IMR-90 (cell line): ENCODE measurements around the gene BAIAP2. TPM values are rescaled to one million over a fixed set of nuclear protein-coding genes. Genes with fewer than 3 reads are reported as not detected.

Experiments used
- ATAC-seq: fragments of 200-7000 bp; cut with Tn5 transposase; 2 replicates; pipeline ENCODE4 v1.9.1; 2020; ENCODE audit warnings: low read depth, mild to moderate bottlenecking, moderate library complexity
- BruUV-seq: library from RNA; stranded (reverse); fragments of 400-500 nt; replicated peaks from 2 replicates; lab custom pipeline; 2021; lab: Mats Ljungman, UMichigan
- CTCF ChIA-PET: fragments of 300-600 bp; formaldehyde crosslinking; extraction: SDS; loops from one replicate; lab custom pipeline; 2021; ENCODE audit warnings: antibody characterized with exemption; lab: Yijun Ruan, JAX
- POLR2A ChIA-PET: fragments of 300-600 bp; sonication (Branson Sonifier 250); formaldehyde crosslinking; loops from one replicate; lab custom pipeline; 2022; ENCODE audit warnings: antibody characterized with exemption; ENCODE audit not compliant: unreplicated experiment; lab: Charles Lee
- DNase-seq: peaks from one replicate; pipeline ENCODE4 v3.0.0; 2013
- H2AFZ ChIP-seq: replicated peaks from 2 replicates; pipeline ENCODE3; 2013; ENCODE audit warnings: low read length, mild to moderate bottlenecking; ENCODE audit not compliant: poor library complexity
- H2AK5ac ChIP-seq: 2 replicates; pipeline ENCODE4 v1.6.1; 2013; ENCODE audit warnings: low read depth, low read length, inconsistent platforms
- H2AK9ac ChIP-seq: replicated peaks from 2 replicates; pipeline ENCODE3; 2013; ENCODE audit warnings: mild to moderate bottlenecking, low read depth, low read length, moderate library complexity; ENCODE audit not compliant: poor library complexity
- H2BK120ac ChIP-seq: 2 replicates; pipeline ENCODE4 v1.6.1; 2013; ENCODE audit warnings: low read depth, low read length, inconsistent platforms
- H2BK15ac ChIP-seq: 3 replicates; pipeline ENCODE4 v1.6.1; 2013; ENCODE audit warnings: low read depth, low read length, inconsistent platforms
- H2BK20ac ChIP-seq: 2 replicates; pipeline ENCODE4 v1.6.1; 2013; ENCODE audit warnings: low read depth, mild to moderate bottlenecking, inconsistent platforms, low read length, moderate library complexity
- H2BK5ac ChIP-seq: 2 replicates; pipeline ENCODE4 v1.6.1; 2013; ENCODE audit warnings: mild to moderate bottlenecking, low read depth, low read length, inconsistent platforms; ENCODE audit not compliant: poor library complexity, severe bottlenecking
- H3K14ac ChIP-seq: replicated peaks from 2 replicates; pipeline ENCODE4 v1.6.1; 2013; ENCODE audit warnings: low read depth, low read length, inconsistent platforms
- H3K18ac ChIP-seq: 2 replicates; pipeline ENCODE4 v1.6.1; 2013; ENCODE audit warnings: low read depth, low read length, control low read depth
- H3K23ac ChIP-seq: 2 replicates; pipeline ENCODE4 v1.6.1; 2013; ENCODE audit warnings: low read depth, low read length, inconsistent platforms
- H3K27ac ChIP-seq: 2 replicates; pipeline ENCODE4 v1.5.1; 2013; ENCODE audit warnings: mild to moderate bottlenecking, control low read depth, low read length; ENCODE audit not compliant: insufficient read depth
- H3K27me3 ChIP-seq: 2 replicates; pipeline ENCODE4 v1.6.1; 2013; ENCODE audit warnings: low read length; ENCODE audit not compliant: control insufficient read depth, insufficient read depth
- H3K36me3 ChIP-seq: 2 replicates; pipeline ENCODE4 v1.6.1; 2013; ENCODE audit warnings: low read length, mixed read lengths; ENCODE audit not compliant: control insufficient read depth, insufficient read depth
- H3K4ac ChIP-seq: 2 replicates; pipeline ENCODE4 v1.6.1; 2013; ENCODE audit warnings: low read depth, low read length, inconsistent platforms
- H3K4me1 ChIP-seq: 2 replicates; pipeline ENCODE4 v1.6.1; 2013; ENCODE audit warnings: low read length, mixed read lengths; ENCODE audit not compliant: control insufficient read depth, insufficient read depth
- H3K4me2 ChIP-seq: 2 replicates; pipeline ENCODE4 v1.6.1; 2013; ENCODE audit warnings: low read depth, mild to moderate bottlenecking, control low read depth, low read length, moderate library complexity
- H3K4me3 ChIP-seq: 2 replicates; pipeline ENCODE4 v1.5.1; 2013; ENCODE audit warnings: low read depth, mild to moderate bottlenecking, control low read depth, low read length, moderate library complexity; ENCODE audit not compliant: insufficient read depth
- H3K56ac ChIP-seq: 2 replicates; pipeline ENCODE4 v1.6.1; 2013; ENCODE audit warnings: low read length, inconsistent platforms; ENCODE audit not compliant: insufficient read depth; ENCODE audit errors: extremely low read depth
- H3K79me1 ChIP-seq, 2 experiments: 2 replicates each; pipeline ENCODE4 v1.6.1; 2013; ENCODE audit warnings: low read length in 2 of 2, inconsistent platforms in 1 of 2, low read depth in 1 of 2
- H3K9ac ChIP-seq: 2 replicates; pipeline ENCODE4 v1.6.1; 2013; ENCODE audit warnings: low read depth, low read length, control low read depth
- H3K9me1 ChIP-seq: 2 replicates; pipeline ENCODE4 v1.6.1; 2013; ENCODE audit warnings: low read length, inconsistent platforms; ENCODE audit not compliant: insufficient read depth
- H3K9me3 ChIP-seq: 2 replicates; pipeline ENCODE4 v1.6.1; 2013; ENCODE audit warnings: low read length; ENCODE audit not compliant: control insufficient read depth, insufficient read depth
- H4K20me1 ChIP-seq: 2 replicates; pipeline ENCODE4 v1.6.1; 2013; ENCODE audit warnings: low read length, inconsistent platforms; ENCODE audit not compliant: insufficient read depth
- H4K5ac ChIP-seq: 2 replicates; pipeline ENCODE4 v1.6.1; 2013; ENCODE audit warnings: mild to moderate bottlenecking, low read depth, low read length, control low read depth
- H4K8ac ChIP-seq, 2 experiments: 2 replicates each; pipeline ENCODE4 v1.6.1; 2013; ENCODE audit warnings: low read depth in 2 of 2, low read length in 2 of 2, control low read depth in 1 of 2, inconsistent platforms in 1 of 2
- H4K91ac ChIP-seq: 2 replicates; pipeline ENCODE4 v1.6.1; 2013; ENCODE audit warnings: low read depth, low read length, inconsistent platforms; ENCODE audit not compliant: insufficient read depth
- CEBPB ChIP-seq: IDR thresholded peaks from 2 replicates; pipeline ENCODE4 v1.6.1; 2012; ENCODE audit warnings: low read depth, low read length, improper control_type of control experiment
- CHD1 ChIP-seq: IDR thresholded peaks from 2 replicates; pipeline ENCODE4 v1.6.1; 2012; ENCODE audit warnings: low read depth, low read length, improper control_type of control experiment
- MAFK ChIP-seq: IDR thresholded peaks from 2 replicates; pipeline ENCODE4 v1.6.1; 2012; ENCODE audit warnings: low read depth, low read length, improper control_type of control experiment
- MXI1 ChIP-seq: IDR thresholded peaks from 2 replicates; pipeline ENCODE4 v1.6.1; 2012; ENCODE audit warnings: low read depth, mild to moderate bottlenecking, low read length, moderate library complexity, borderline replicate concordance
- NFE2L2 ChIP-seq: fragments of 150-350 bp; IDR thresholded peaks from 2 replicates; pipeline ENCODE4 v1.6.1; 2016; ENCODE audit warnings: low read depth, mild to moderate bottlenecking, low read length
- POLR2A ChIP-seq: IDR thresholded peaks from 2 replicates; pipeline ENCODE4 v1.6.1; 2012; ENCODE audit warnings: mild to moderate bottlenecking, low read depth, low read length
- RAD21 ChIP-seq: IDR thresholded peaks from 2 replicates; pipeline ENCODE4 v1.6.1; 2012; ENCODE audit warnings: low read length, improper control_type of control experiment
- RCOR1 ChIP-seq: IDR thresholded peaks from 2 replicates; pipeline ENCODE4 v1.6.1; 2012; ENCODE audit warnings: mild to moderate bottlenecking, low read length, improper control_type of control experiment; ENCODE audit not compliant: insufficient replicate concordance
- RFX5 ChIP-seq: IDR thresholded peaks from 2 replicates; pipeline ENCODE4 v1.8.0; 2012; ENCODE audit warnings: low read depth, mild to moderate bottlenecking, low read length, moderate library complexity
- SMC3 ChIP-seq: fragments of 150-350 bp; IDR thresholded peaks from 2 replicates; pipeline ENCODE4 v1.6.1; 2016; ENCODE audit warnings: low read depth, mild to moderate bottlenecking, antibody characterized with exemption, low read length, moderate library complexity
- WGBS, 2 experiments: methylation state at CpG; one replicate each; pipeline versions ENCODE4 v1.1.5 to v1.1.7; 2013; ENCODE audit warnings: missing lambda C conversion rate in 2 of 2; ENCODE audit not compliant: insufficient read length in 1 of 2; ENCODE audit errors: extremely low coverage in 2 of 2; 5-methylcytosine and 5-hydroxymethylcytosine counted together
- dilution Hi-C: fragments of 300-500 bp; cut with HindIII; formaldehyde crosslinking; loops from one replicate; pipeline ENCODE4 v1.14.3; 2018; ENCODE audit warnings: low sequenced_read_pairs; ENCODE audit not compliant: unreplicated experiment
- in situ Hi-C: fragments of 300-500 bp; cut with MboI; formaldehyde crosslinking; loops from 3 replicates; pipeline ENCODE4 v1.14.3; 2019; ENCODE audit warnings: low sequenced_read_pairs, inconsistent platforms, mixed read lengths
- intact Hi-C: fragments of 100-400 bp; cut with micrococcal nuclease; formaldehyde crosslinking; loops from 2 replicates; pipeline ENCODE4 v1.10.0; 2022
- polyA plus RNA-seq, 3 experiments: library from polyadenylated mRNA; depleted of rRNA; stranded (reverse); fragments of >200 nt; gene quantifications; 2 replicates each; pipeline ENCODE4 v1.2.3, GENCODE V29; 2012; ENCODE audit warnings: low replicate concordance in 1 of 3
- total RNA-seq: library from RNA; depleted of rRNA; stranded (reverse); fragments of >200 nt; gene quantifications from 2 replicates; pipeline ENCODE4 v1.2.3, GENCODE V29; 2012
- TF ChIP-seq, protein P1 (sequence below): fragments of 150-350 bp; IDR thresholded peaks from 2 replicates; pipeline ENCODE4 v1.6.1; 2017; ENCODE audit warnings: mild to moderate bottlenecking, antibody characterized with exemption, low read length, low read depth
- TF ChIP-seq, protein P2 (sequence below): conservative IDR thresholded peaks from 2 replicates; pipeline ENCODE4 v1.5.1; 2012; ENCODE audit warnings: mild to moderate bottlenecking, low read depth, low read length, improper control_type of control experiment

Gene BAIAP2
- total and polyA plus RNA-seq, 2 of the 4 experiments (the other 2 are of a cell fraction) = 18.3 to 32.6 TPM

DNA sequence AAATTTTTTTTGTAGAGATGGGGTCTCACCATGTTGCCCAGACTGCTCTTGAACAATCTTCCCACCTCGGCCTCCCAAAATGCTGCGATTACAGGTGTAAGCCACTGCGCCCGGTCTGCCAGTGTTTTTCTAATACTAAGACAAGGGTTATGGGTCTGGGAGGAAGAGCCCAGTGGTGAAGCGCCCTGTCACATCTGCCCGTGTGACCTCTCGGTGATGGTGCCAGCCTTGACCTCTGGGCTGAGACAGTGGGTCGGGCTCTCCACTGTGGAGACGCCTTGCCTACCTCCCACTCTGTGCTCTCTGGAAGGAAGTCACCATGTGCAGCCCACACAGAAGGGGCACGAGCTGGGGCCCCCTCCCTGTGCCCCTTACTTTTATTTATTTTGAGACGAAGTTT is 5.1 kb upstream of the BAIAP2 start:
- no peak overlapping the region for H2BK120ac ChIP-seq
- in situ Hi-C loops (loop anchor here (5.0 kb wide), 1 partner anchor 67 kb away; no protein-coding TSS in a partner anchor), intact Hi-C loops (no loop called here), dilution Hi-C loops (no loop called here)
- no peak overlapping the region for H3K4ac ChIP-seq
- H2BK5ac ChIP-seq = no peak overlapping the region
- H3K14ac ChIP-seq = no peak overlapping the region
- no peak overlapping the region for H3K18ac ChIP-seq
- ATAC-seq = no peak
- no peak overlapping the region for H4K5ac ChIP-seq
- H3K4me1 ChIP-seq = peaks cover 5% of the 10 kb centered on the region
- H2BK15ac ChIP-seq = no peak overlapping the region
- TSS peak; percentile 73 for BruUV-seq
- 86% methylated on average over 7 of the region's 11 CpGs; no CpG with 5 or more reads in 1 of the 2 experiments for WGBS, 2 experiments
- no peak overlapping the region for H3K9ac ChIP-seq
- H2AFZ ChIP-seq = peak overlapping the region; percentile 21
- no peaks in the 10 kb centered on the region for H3K9me1 ChIP-seq
- TF ChIP-seq RFX5 (no peak), POLR2A (no peak), RAD21 (no peak), SMC3 (no peak), CEBPB (no peak), CHD1 (no peak), MAFK (no peak), NFE2L2 (no peak), MXI1 (no peak), RCOR1 (no peak)
- TF ChIP-seq, protein P1, sequence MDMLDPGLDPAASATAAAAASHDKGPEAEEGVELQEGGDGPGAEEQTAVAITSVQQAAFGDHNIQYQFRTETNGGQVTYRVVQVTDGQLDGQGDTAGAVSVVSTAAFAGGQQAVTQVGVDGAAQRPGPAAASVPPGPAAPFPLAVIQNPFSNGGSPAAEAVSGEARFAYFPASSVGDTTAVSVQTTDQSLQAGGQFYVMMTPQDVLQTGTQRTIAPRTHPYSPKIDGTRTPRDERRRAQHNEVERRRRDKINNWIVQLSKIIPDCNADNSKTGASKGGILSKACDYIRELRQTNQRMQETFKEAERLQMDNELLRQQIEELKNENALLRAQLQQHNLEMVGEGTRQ = no peak
- TF ChIP-seq, protein P2, sequence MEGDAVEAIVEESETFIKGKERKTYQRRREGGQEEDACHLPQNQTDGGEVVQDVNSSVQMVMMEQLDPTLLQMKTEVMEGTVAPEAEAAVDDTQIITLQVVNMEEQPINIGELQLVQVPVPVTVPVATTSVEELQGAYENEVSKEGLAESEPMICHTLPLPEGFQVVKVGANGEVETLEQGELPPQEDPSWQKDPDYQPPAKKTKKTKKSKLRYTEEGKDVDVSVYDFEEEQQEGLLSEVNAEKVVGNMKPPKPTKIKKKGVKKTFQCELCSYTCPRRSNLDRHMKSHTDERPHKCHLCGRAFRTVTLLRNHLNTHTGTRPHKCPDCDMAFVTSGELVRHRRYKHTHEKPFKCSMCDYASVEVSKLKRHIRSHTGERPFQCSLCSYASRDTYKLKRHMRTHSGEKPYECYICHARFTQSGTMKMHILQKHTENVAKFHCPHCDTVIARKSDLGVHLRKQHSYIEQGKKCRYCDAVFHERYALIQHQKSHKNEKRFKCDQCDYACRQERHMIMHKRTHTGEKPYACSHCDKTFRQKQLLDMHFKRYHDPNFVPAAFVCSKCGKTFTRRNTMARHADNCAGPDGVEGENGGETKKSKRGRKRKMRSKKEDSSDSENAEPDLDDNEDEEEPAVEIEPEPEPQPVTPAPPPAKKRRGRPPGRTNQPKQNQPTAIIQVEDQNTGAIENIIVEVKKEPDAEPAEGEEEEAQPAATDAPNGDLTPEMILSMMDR = no peak
- no peak overlapping the region for H3K56ac ChIP-seq
- H4K91ac ChIP-seq = no peak overlapping the region
- peaks cover 32% of the 10 kb centered on the region for H3K27me3 ChIP-seq
- ChIA-PET POLR2A (interaction anchor here (0.7 kb wide), 1 partner anchor 65 kb away, joined by 3 read pairs; no protein-coding TSS in a partner anchor), CTCF (no interaction called here)
- H3K23ac ChIP-seq = no peak overlapping the region
- H4K8ac ChIP-seq = no peak overlapping the region
- no peak overlapping the region for H2AK9ac ChIP-seq
- H2BK20ac ChIP-seq = no peak overlapping the region
- DNase-seq = no peak
- no peak overlapping the region for H3K27ac ChIP-seq
- no peak overlapping the region for H2AK5ac ChIP-seq
- H3K79me1 ChIP-seq = peaks cover 0 to 15% of the 10 kb centered on the region in 2 experiments; a peak in 2 of 4 replicates
- peaks cover 15% of the 10 kb centered on the region; the same call in 1 of the 2 replicates for H3K36me3 ChIP-seq
- no peaks in the 10 kb centered on the region for H4K20me1 ChIP-seq
- H3K4me2 ChIP-seq = no peak overlapping the region
- no peak overlapping the region for H3K4me3 ChIP-seq
- peaks cover 1% of the 10 kb centered on the region; the same call in 1 of the 2 replicates for H3K9me3 ChIP-seq
